ENCODE measurements around the gene C12orf60.

The C12orf60 gene

GRCh38 chr12:14776236-14776961 lies 27.1 kb upstream of the C12orf60 start:
- DNase-seq (ENCODE audit: low read depth in 1 of 2, low spot score in 1 of 2) = no peak

DNA sequence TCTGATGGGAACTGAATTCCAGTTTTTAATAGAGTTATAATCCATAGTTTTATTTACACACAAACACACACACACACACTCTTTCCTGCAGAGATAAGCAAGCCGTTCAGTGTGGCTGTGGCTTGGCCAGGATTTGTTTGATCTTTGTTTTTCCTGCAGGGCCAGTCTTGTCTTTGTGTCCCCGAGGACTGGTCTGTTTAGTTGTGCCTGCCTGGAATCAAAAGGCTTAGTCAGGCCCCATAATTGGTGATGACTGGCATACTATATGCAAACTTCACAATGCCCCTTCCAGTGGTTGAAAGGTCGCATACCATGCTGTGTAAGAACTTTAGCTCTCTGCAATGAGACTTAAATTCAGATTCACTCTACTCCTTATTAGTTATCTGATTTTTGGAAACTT lies 26.2 kb upstream of the C12orf60 start:
- DNase-seq (ENCODE audit: low read depth in 1 of 2, low spot score in 1 of 2) = no peak

DNA sequence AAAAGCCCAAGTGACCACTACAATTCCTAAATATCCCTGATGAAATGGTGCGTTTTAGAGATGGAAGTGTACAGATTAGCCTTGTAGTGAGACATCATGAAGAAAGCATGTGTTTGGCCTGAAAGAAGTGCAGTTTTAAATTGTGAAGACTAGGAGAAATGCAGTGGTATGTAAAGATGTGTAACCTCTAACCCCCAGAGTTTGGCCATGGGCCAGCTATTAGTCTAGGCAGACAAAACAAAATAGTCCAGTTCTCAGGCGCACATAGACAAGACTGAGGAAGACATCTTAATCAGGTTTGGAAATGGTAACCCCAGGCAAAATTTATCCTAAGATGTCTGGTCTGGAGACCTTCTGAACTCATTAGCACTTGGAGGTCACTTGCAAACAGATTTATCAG lies 23.6 kb upstream of the C12orf60 start:
- DNase-seq (ENCODE audit: low read depth in 1 of 2, low spot score in 1 of 2) = no peak

GRCh38 chr12:14780859-14781258 lies 22.6 kb upstream of the C12orf60 start:
- DNase-seq (ENCODE audit: low read depth in 1 of 2, low spot score in 1 of 2) = no peak

DNA sequence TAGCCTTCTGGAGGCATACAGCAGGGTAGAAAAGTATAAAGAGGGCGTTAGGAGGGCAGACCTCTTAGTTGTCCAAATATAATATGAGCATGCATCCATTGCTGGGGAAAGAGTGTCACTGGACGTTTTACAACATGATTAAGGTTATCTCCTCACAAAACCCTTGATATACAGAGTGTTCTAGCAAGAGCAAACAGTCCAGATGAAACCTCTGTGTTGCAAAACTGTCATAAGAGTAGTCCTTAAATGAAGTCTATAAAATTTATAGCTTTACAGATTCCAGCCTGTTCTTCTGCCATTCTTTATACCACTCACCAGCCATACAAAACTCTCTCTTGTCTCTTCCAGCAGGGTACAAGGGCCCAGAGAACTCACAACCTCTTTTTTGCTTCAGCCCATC lies 21.9 kb upstream of the C12orf60 start:
- no peak for DNase-seq (ENCODE audit: low read depth in 1 of 2, low spot score in 1 of 2)

- DNase-seq (ENCODE audit: low read depth in 1 of 2, low spot score in 1 of 2) = no peak
These were observed 20.7 kb upstream of the C12orf60 start for GRCh38 chr12:14782756-14783155.

DNA sequence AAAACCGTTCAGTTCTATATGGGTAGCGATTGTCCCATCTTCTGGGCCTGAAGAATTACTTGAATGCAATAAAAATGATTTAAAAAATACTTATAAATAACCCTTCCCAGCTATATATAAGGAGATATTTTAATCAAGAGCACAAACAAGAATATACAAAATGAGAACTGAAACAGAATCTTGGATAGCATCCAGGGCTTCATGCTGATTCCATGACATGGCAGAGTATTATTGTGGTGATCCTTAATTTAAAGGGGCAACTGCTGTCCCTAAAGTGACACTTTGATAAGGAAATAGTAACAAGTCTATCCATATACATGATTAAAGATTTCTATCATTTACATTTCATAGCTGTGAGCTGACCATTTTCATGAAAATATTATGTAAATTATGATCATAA lies 19.0 kb upstream of the C12orf60 start:
- DNase-seq (ENCODE audit: low read depth in 1 of 2, low spot score in 1 of 2) = no peak

DNA sequence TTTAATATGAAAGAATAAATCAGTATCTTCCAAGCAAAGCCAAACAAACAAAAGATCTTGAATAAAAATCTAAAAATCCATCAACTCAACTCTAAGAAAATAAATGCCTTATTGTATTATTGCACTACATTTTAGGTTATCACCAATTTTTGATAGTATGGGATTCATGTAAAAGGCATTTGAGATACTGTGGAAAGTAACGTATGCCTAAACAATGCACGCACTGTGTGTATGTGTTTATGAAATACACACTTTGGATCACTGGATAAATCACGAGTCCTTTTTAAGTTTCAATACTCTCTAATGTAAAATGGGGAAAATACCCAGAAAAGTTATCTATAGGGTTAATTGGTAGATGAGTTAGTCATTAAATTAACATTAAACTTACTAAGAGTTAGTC lies 17.9 kb upstream of the C12orf60 start:
- DNase-seq (ENCODE audit: low read depth in 1 of 2, low spot score in 1 of 2) = no peak

- DNase-seq (ENCODE audit: low read depth in 1 of 2, low spot score in 1 of 2) = no peak
These were observed 8.4 kb upstream of the C12orf60 start for GRCh38 chr12:14795028-14795448.

DNA sequence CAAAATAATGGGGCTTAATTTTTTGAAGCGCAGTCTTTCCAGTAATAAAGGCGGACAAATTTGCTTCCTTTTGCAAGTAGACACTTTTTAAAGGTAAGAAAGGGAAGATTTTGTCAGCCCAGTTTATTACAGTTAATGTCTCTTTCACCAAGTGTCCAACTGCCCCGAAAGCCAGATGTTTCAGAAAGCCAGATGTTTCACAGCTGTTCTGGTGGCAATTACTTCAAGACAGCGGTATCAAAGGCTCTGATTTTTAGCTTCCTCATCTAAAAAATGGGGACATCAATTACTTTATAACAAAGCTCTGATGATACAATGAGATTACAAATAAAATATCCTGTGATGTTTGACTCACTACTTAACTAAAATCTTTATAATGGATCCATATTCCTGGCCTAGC lies 1.2 kb upstream of the C12orf60 start:
- no peak for DNase-seq (ENCODE audit: low read depth in 1 of 2, low spot score in 1 of 2)

- DNase-seq (ENCODE audit: low read depth in 1 of 2, low spot score in 1 of 2) = no peak
These were observed 804 bp upstream of the C12orf60 start for GRCh38 chr12:14802721-14803010.

DNA sequence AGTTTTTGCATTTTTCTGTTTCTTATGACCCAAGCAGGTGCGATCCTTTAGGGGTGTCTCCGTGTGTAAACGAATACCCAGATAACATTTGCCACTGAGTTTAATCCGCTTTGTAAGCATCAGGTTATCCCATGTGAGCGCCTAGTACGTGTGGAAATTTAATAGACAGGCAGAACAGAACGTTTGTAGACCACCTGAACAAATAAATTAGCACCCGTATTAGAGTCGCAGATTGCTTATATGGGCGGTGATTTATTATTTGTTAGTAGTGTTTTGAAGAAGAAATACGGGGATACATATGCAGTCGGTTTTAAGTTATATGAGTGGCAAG lies 325 bp downstream of the C12orf60 start:
- DNase-seq (ENCODE audit: low read depth in 1 of 2, low spot score in 1 of 2) = no peak

DNA sequence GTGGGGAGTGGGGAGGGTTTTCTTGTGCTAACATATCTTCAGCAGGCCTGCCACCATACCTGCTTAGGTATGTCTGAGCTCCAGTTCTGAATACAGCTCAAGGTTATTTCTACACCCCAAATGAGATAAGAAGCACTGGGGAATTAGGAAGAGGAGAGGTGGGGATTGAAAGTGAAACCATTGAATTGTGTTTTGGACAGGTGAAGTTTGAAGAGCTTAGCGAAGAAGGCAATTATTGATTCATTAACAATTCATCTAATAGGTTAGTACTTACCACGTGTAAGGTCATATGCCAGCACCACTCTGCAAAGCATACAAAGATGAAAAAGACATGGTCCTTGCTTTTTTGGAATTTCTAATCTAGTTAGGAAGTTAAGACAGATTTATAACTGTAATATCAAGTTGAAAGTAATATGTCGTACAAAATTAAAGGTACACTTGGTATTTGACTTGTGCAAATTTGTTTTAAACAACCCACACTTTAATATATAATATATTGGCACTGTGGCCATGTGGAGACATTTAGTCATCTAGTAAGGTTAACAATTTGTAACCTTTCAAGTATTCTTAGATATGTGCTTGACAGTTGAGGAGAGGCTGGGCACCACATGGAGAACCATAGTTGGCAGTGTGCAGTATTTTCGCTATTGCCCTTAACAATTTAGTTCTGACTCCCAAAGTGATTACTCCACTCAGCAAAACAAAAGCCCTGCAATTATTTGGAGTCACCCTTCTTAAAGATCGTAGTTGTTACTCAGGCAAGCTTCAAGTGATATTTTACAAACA lies 6.9 kb downstream of the C12orf60 start:
- no peak for DNase-seq (ENCODE audit: low read depth in 1 of 2, low spot score in 1 of 2)

DNA sequence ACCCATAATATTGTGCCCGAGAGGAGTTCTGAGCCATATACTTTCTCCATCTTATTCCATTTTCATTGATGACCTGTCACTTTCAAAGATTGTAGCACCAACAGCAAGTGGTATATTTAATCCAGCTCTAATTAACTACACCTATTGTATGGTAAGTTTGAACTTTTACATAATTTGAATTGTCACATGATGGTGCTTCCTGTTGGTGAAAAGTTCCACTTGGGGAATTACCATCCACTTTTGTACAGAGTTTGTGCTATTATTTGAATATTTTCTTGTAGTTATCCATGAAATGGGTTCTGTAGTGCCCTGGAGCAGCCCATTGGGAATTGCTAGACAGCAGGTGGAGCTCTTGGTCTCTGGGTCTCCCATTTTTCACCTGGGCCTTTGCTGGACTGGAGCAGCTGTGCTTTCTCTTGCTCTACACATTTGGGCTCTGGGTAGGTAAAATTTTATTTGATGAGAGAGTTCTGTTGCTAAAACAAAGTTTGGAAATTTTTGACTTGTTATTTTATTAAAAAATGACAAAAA lies 7.5 kb downstream of the C12orf60 start:
- DNase-seq (ENCODE audit: low read depth in 1 of 2, low spot score in 1 of 2) = no peak

- DNase-seq (ENCODE audit: low read depth in 1 of 2, low spot score in 1 of 2) = no peak
These were observed 8.0 kb downstream of the C12orf60 start for GRCh38 chr12:14811486-14811885.

- DNase-seq (ENCODE audit: low read depth in 1 of 2, low spot score in 1 of 2) = no peak
These were observed 10.5 kb downstream of the C12orf60 start, which contains the start of gene SMCO3 for GRCh38 chr12:14814014-14814413. TSS of gene SMCO3 (minus strand) at chr12:14814182. CDS start at chr12:14806680, 7,502 bp downstream.

DNA sequence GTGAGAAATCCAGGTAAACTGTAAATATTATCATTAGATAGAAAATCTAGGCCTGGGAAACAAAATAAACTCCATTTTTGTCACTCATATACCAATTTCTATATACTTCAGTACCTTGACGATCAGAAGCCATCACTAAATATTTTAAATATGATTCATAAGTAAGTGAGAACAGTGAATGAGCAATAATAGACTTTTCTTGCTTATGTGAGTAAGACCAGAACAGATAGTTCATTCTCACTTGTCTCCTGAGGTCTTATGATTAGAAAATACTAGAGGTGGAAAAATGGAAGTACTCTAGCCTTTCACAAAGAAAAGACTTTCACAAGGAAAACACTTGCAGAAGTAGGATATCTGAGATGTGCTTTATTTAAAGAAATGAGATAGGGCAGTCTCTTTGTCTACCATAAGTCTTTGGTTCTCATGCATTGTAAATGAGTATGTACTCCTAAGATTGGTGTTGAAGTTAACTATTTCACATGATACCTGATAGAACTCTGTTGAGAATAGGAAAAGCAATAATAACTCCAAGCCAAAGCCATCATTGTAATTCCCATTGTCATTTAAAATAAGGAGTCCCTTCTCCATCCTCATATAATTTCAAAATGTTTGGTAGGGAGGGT lies 20.7 kb downstream of the C12orf60 start:
- no peak for DNase-seq (ENCODE audit: low read depth in 1 of 2, low spot score in 1 of 2)

DNA sequence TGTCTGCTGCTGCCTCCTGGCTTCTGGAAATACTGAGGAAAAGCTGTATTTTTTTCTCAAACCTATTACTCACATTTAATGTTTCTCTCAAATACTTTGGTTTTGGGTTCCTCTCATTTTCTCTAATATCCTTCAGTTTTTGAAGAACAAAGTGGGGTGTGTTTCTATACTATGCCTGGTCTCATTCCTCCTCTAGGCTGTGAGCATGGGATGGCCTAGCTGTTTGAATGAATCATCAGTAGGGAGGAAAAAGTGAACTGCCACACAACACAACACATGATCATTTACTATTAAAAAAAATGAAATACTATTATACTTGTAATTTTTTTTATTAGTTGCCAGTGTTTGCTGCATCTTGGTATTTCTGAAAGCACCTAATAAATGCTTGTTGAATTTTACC lies 21.8 kb downstream of the C12orf60 start:
- no peak for DNase-seq (ENCODE audit: low read depth in 1 of 2, low spot score in 1 of 2)

GRCh38 chr12:14826491-14826890 lies 23.0 kb downstream of the C12orf60 start:
- no peak for DNase-seq (ENCODE audit: low read depth in 1 of 2, low spot score in 1 of 2)

- DNase-seq (ENCODE audit: low read depth in 1 of 2, low spot score in 1 of 2) = no peak
These were observed 23.6 kb downstream of the C12orf60 start for GRCh38 chr12:14827043-14827442.

DNA sequence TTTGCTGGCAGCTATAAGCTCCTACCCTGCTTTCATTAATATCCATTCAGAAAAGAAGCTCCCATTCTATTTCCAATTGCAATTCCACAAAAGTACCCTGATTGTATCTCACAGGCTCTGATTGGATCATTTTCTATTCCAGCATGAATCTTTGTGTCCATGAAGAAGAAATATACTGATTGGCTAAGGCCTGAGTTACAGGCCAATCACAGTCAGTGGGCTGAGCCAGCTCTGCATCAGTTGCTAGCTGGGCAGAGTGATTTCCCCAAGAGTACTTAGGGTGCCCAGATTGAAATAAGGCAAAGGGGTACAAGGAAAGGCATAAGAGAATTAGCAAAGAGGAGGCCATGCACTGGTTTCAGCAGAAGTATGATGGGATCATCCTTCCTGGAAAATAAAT lies 25.4 kb downstream of the C12orf60 start:
- no peak for DNase-seq (ENCODE audit: low read depth in 1 of 2, low spot score in 1 of 2)

GRCh38 chr12:14833336-14833735 lies 29.9 kb downstream of the C12orf60 start:
- no peak for DNase-seq (ENCODE audit: low read depth in 1 of 2, low spot score in 1 of 2)

Measured in activated CD4-positive, alpha-beta T cell treated with anti-CD3 and anti-CD28 coated beads, Interleukin-2, amount 50 U/mL, for 24 hours (primary cell).